NT2/D1 (cell line): ENCODE results near the gene GALP.
"Not testable (repeated sequence)": the region's sequence is repeated elsewhere in the genome, so short reads cannot be mapped to it uniquely, and the experiment has no call there.

Source experiments
- DNase-seq: peaks from one replicate; pipeline ENCODE4 v3.0.0-alpha.2; 2011; ENCODE audit warnings: low read depth, low spot score
- H3K27me3 ChIP-seq: 2 replicates; pipeline ENCODE4 v1.6.0; 2011; ENCODE audit warnings: mild to moderate bottlenecking; ENCODE audit not compliant: insufficient read length, insufficient read depth
- H3K36me3 ChIP-seq: 2 replicates; pipeline ENCODE4 v1.6.1; 2011; ENCODE audit warnings: mild to moderate bottlenecking, low read length, mixed read lengths; ENCODE audit not compliant: insufficient read depth, insufficient read length
- H3K4me1 ChIP-seq: 2 replicates; pipeline ENCODE4 v1.5.1; 2011; ENCODE audit not compliant: insufficient read depth, insufficient read length
- H3K4me3 ChIP-seq: 2 replicates; pipeline ENCODE4 v1.5.1; 2011; ENCODE audit warnings: low read depth; ENCODE audit not compliant: insufficient read length
- H3K9ac ChIP-seq: 2 replicates; pipeline ENCODE4 v1.6.0; 2011; ENCODE audit warnings: low read depth; ENCODE audit not compliant: insufficient read length
- H3K9me3 ChIP-seq: 2 replicates; pipeline ENCODE4 v1.5.1; 2011; ENCODE audit warnings: mild to moderate bottlenecking, low read length; ENCODE audit not compliant: insufficient read depth
- SUZ12 ChIP-seq: IDR thresholded peaks from 2 replicates; pipeline ENCODE4 v1.6.1; 2011; ENCODE audit not compliant: insufficient read length, insufficient read depth; ENCODE audit errors: extremely low read depth
- YY1 ChIP-seq: IDR thresholded peaks from 2 replicates; pipeline ENCODE4 v1.6.1; 2011; ENCODE audit not compliant: insufficient read length, insufficient read depth
- ZNF274 ChIP-seq: IDR thresholded peaks from 2 replicates; pipeline ENCODE4 v1.6.1; 2011; ENCODE audit warnings: mild to moderate bottlenecking, low read depth, low read length

Gene GALP

DNA sequence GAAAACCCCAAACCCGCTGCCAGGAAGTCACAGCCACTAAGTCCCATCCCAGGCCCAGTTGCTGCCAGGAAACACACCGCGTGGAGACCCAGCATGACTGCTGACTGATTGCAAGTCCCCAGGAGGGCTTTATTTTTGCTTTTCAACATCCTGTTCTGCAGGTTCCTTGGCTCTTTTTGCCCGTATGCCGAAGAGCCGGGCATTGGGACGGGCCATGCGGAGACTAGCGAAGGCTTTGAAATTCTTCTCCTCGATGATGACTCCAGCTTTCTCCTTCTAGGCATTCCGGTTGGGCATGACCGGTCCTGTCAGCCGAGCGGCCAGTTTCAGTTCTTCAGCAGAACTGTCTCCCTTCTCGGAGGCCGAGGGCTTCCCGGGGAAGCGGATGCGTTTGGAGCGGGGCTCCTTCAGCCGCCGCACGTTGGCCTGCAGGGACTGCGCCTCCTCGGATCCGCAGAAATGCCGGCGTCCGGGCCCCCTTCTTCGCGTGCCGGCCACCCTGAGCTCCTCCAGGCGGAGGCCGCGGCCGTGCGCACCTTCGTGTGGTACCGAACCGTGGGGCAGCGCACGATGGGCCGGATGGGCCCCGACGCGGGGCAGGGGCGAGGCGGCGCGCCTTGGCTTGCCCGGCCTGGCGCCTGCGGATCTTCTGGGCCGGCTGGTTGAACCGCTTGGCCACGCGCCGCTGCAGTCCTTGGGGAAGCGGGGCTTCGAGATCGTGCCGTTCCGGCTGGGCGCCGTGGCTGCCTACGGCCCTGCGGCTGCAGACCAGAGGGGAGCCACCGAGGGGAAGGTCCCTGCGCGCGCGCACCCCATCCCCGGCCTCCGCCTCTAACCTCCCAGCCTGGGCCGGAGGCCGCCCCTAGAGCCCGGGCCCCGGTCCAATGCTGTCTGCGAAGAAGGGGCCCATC lies 41.5 kb downstream of the GALP start:
- no peak overlapping the region for H3K4me3 ChIP-seq

DNA sequence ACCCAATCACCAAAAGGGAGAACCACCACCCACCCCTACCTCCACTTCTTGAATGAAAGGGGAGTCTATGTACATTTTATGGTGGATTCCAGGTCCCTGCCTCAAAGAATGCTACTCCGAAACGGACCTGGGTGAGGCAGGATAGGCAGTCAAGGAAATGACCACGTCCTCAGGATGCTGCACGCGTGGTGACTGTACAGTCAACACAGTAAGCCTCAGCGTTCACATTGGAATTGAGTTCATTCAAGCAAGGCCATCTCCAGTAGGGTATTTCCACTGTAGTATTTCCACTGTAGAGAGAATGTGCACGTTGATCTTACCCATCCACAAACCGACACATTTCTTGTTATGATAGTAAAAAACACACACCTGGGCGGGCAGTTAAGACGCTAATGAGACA lies 43.2 kb downstream of the GALP start:
- Histone ChIP-seq H3K4me3 (no peak overlapping the region), H3K9me3 (no peaks in the 10 kb centered on the region), H3K36me3 (peaks cover 5% of the 10 kb centered on the region), H3K27me3 (no peaks in the 10 kb centered on the region), H3K4me1 (no peaks in the 10 kb centered on the region), H3K9ac (no peak overlapping the region)
- DNase-seq = no peak
- TF ChIP-seq YY1 (no peak), ZNF274 (no peak), SUZ12 (no peak)

More for the DNA sequence above, 41.5 kb downstream of the GALP start:
- Histone ChIP-seq H3K36me3 (no peaks in the 10 kb centered on the region), H3K9ac (no peak overlapping the region), H3K4me1 (no peaks in the 10 kb centered on the region), H3K27me3 (no peaks in the 10 kb centered on the region), H3K9me3 (no peaks in the 10 kb centered on the region)
- TF ChIP-seq ZNF274 (no peak), YY1 (no peak), SUZ12 (no peak)
- DNase-seq = no peak

DNA sequence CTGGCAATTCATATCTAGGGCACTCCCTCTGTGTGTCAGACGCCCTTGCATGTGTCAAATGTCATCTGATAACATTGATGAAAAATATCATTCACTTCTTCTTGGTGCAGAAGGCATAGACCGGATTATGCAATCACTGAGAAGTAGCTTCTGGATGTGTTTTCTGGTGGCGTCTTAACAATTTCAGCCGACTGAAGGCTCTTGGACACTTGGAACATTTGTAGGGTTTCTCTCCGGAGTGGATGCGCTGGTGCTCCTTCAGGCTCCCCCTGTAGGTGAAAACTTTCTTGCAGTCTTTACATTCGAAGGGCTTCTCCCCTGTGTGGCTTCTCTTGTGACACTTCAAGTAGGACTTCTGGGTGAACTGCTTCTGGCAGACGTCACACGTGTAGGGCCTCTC lies 45.6 kb downstream of the GALP start:
- H3K4me3 ChIP-seq, H3K9ac ChIP-seq, H3K27me3 ChIP-seq, DNase-seq, H3K36me3 ChIP-seq, H3K4me1 ChIP-seq, H3K9me3 ChIP-seq: not testable (repeated sequence)

DNA sequence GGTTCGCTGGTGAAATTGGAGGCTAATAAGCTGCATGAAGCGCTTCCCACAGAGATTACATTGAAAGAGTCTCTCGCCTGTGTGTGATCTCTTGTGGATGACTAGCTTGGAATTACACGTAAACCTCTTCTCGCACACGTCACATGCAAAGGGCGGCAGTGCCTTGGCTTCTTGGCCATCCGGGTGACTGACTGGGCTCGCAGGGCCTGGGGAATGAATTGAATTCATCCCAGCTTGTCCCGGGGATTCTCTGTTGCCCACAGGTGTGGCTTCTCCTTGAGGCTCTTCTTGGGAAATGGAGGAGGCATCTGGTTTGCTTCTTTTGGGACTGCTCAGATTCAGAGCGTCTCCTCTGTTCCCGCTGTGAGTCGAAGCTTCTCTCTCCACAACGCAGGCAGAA lies 46.0 kb downstream of the GALP start:
- TF ChIP-seq ZNF274 = no peak
- TF ChIP-seq YY1 = no peak
- no peak for TF ChIP-seq SUZ12
- Histone ChIP-seq H3K36me3 (peaks cover 5% of the 10 kb centered on the region), H3K27me3 (no peaks in the 10 kb centered on the region), H3K9me3 (no peaks in the 10 kb centered on the region), H3K9ac (no peak overlapping the region), H3K4me3 (no peak overlapping the region), H3K4me1 (no peaks in the 10 kb centered on the region)
- no peak for DNase-seq

DNA sequence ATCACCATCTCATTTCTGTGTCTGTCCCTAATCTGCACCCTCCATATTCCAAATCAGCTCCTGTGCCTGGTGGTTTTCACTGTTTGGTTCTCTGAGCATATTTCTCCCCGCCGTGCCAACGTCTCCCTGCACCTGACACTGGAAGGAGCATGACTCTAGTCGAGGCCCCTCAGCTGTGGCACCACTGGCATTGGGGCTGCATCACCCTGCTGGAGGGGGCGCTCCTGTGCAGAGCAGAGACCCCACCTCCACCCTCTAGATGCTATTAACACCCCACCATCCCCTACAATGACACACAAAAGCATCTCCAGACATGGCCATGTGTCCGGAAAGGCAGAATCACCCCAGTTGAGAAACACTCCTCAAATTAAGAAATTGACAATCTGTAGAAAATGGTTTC lies 47.1 kb downstream of the GALP start:
- Histone ChIP-seq H3K36me3 (peaks cover 5% of the 10 kb centered on the region), H3K27me3 (no peaks in the 10 kb centered on the region), H3K4me3 (no peak overlapping the region), H3K9me3 (no peaks in the 10 kb centered on the region), H3K4me1 (no peaks in the 10 kb centered on the region), H3K9ac (no peak overlapping the region)
- TF ChIP-seq YY1 (no peak), SUZ12 (no peak), ZNF274 (no peak)
- DNase-seq = no peak

DNA sequence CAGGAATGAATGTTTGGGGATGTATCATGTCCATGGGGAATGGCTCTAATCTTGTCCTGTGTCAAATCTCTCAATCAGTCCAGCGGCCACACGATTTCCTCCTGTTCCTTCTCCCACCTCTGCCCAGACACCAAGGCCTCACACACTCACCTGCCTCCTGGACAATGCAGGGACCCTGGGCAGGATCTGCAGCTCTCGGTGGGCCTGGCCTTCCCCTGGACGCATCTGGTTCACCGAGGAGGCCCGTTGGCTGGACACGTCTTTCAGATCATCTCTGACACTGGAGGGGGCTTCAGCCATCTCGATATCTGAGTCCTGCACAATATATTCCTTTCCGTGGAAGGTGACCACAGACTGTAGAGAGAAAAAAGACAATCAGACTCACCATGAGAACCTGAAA lies 47.7 kb downstream of the GALP start:
- H3K4me1 ChIP-seq = no peaks in the 10 kb centered on the region
- no peak for TF ChIP-seq YY1
- TF ChIP-seq ZNF274 = no peak
- TF ChIP-seq SUZ12 = no peak
- H3K9ac ChIP-seq = no peak overlapping the region
- no peaks in the 10 kb centered on the region for H3K27me3 ChIP-seq
- no peaks in the 10 kb centered on the region for H3K9me3 ChIP-seq
- no peak for DNase-seq
- no peak overlapping the region for H3K4me3 ChIP-seq
- peaks cover 5% of the 10 kb centered on the region for H3K36me3 ChIP-seq
